GM21367 (cell line): Measurements from ENCODE around the gene C1QC.
"Not testable (repeated sequence)": the region's sequence is repeated elsewhere in the genome, so short reads cannot be mapped to it uniquely, and the experiment has no call there.

Experiments used
- ATAC-seq: cut with Tn5 transposase; IDR thresholded peaks from one replicate; pipeline ENCODE4 v1.9.1; 2021; ENCODE audit not compliant: unreplicated experiment

The C1QC gene

DNA sequence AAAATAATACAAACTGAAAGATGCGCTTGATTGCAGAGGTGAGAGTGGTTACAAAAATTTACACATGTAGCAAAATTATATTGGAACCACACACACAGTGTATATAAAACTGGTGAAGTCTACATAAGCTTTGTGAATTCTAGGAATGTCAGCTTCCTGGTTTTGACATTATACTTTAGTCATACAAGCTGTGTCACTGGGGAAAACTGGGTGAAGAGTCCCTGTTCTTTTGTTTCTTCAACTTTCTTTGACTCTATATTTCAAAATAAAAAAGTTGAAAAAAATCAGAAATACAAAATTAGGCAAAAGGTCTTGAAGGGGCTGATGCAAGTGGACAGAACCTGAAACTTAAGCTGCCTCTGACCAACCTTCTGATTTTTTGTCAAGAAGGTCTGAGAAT, 3.0 kb downstream of the C1QC start:
- ATAC-seq = no peak

DNA sequence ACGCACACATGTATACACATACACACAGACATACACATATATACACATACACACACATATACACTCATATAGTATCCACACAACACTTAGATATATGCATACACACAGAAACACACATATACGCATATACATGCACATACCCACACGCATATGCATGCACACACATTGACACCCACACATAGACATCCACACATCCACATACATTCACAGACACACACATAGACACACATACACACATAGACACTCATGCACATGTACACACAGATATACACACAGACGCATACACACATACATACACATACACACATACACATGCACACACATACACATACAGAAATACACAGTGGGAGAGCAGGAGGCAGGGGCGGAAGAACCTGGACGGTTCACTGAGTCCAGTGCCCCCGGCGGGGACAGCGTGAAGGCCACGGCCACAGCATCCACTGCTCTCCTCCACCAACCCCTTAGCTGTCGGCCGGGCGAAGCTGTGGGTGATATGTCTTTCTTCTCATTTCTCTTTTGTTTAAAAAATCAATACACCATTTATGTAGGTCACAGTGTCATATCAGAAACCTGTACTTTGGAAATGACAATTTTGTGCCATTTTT, 6.8 kb downstream of the C1QC start:
- ATAC-seq = no peak

GRCh38 chr1:22651941-22652856, 8.8 kb downstream of the C1QC start:
- ATAC-seq = no peak

GRCh38 chr1:22652881-22653316, 9.5 kb downstream of the C1QC start, which contains the start of gene C1QB:
C1QB (plus strand) TSS chr1:22653236; CDS start chr1:22659463, 6,227 bp downstream.
- no peak for ATAC-seq

GRCh38 chr1:22654692-22655091, 11.3 kb downstream of the C1QC start:
- ATAC-seq = no peak

DNA sequence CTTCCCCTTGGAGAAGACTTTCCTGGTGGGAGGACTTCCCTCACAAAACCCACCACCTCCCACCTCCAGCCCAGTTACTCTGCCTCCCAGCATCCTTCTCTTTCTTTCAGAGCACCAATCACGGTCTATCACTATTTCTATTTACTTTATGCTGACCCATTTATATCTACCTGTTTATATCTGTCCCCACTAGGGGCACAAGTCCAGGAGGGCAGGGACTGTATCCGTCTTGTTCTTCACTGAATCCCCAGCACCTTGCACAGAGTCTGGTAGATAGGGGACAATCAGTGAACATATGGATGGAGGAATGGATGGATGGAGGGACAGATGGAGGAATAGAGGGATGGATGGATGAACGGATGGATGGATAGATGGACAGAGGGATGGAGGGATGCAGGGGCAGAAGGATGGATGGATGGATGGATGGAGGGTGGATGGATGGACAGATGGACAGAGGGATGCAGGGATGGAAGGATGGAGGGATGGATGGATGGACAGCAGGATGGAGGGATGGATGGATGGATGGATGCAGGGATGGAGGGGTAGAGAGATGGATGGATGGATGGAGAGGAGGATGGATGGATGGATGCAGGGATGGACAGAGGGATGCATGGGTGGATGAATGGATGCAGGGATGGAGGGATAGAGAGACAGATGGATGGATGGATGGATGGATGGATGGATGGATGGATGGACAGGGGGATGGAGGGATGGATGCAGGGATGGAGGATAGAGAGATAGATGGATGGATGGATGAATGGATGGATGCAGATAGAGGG, 15.1 kb downstream of the C1QC start:
- no peak for ATAC-seq

DNA sequence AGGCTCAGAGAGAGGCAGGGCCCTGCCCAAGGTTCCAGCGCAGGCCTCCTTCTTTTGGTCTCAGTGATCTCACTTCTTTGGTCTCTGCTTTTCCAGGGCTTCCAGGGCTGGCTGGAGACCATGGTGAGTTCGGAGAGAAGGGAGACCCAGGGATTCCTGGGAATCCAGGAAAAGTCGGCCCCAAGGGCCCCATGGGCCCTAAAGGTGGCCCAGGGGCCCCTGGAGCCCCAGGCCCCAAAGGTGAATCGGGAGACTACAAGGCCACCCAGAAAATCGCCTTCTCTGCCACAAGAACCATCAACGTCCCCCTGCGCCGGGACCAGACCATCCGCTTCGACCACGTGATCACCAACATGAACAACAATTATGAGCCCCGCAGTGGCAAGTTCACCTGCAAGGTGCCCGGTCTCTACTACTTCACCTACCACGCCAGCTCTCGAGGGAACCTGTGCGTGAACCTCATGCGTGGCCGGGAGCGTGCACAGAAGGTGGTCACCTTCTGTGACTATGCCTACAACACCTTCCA, 17.3 kb downstream of the C1QC start:
- ATAC-seq = no peak

DNA sequence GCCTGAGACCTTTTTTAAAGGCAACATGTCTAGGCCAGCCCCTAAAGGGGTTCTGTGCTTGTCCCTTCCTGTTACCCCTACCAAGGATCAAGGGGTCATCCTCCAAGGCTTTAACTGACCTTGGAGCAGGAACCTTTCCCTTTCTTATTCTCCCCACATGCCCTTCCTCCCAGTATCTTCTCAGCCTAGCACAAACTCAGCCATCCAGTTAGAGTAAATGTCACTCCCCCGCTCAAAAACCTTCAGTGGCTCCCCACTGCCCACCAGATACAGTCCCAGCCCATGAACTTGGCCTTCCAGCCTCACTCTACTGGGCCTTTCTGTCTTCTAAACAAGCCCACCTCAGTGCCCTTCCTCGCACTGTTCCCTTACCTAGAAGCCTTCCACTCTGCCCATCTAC, 18.4 kb downstream of the C1QC start:
- ATAC-seq = no peak

DNA sequence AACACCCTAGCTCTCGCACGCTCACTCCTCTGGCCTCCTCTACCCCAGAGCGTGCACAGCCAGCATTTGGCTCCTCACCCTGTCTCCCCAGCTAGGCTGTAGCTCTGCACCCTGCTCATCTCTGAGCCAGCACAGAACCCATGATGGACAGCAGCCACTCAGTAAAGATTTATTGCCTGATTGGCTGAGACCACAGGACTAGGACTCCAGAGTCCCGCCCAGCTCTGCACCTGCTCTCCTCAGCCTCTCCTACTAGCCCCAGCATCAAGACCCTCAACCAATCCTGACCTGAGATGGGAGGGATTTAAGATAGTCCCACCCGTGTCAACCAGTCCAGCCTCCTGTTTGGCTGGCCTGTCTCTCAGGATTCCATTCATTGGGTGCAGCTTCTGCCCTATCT, 18.9 kb downstream of the C1QC start:
- ATAC-seq = no peak

DNA sequence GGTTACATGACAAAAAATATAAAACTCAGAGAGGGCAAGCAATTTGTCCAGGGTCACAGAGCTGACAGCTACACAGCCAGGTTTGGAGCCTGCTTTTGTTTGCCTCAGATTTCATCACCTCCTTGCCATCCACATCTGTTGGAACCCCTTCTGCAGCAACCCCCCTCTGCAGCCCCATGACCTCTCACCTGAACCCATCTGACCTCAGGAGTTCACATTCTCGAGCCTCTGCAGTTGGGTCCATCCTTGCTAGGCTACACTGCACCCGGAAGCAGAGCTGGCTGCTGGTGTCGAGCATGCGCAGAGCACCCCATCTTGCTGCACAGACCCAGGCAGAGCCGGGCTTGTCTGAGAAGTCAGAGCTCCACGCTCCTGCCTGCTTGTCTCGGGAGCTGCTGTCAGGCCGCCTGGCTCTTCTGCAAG, 19.6 kb downstream of the C1QC start:
- no peak for ATAC-seq

DNA sequence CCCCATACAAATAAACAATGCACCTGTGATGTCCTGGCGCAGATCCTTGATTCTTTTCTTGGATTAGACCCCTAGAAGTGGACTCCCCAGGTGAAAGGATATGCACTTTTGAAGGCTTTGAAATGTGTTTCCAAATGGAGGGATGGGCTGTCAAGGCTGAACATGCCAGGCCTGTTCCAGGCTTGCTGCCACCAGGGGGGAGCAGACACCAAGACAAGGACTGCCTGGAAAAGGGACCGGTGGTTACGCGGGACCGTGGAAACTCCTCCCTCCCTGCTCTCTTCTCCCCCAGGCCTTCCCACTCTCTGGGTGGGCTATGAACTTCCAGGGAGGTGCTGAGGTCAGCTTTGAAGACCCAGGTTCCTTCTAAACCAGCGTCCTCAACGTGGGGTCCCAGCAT, 22.3 kb downstream of the C1QC start:
- no peak for ATAC-seq

GRCh38 chr1:22666412-22666811, 23.0 kb downstream of the C1QC start:
- ATAC-seq = no peak

GRCh38 chr1:22668840-22669239, 25.4 kb downstream of the C1QC start:
- ATAC-seq = not testable (repeated sequence)

DNA sequence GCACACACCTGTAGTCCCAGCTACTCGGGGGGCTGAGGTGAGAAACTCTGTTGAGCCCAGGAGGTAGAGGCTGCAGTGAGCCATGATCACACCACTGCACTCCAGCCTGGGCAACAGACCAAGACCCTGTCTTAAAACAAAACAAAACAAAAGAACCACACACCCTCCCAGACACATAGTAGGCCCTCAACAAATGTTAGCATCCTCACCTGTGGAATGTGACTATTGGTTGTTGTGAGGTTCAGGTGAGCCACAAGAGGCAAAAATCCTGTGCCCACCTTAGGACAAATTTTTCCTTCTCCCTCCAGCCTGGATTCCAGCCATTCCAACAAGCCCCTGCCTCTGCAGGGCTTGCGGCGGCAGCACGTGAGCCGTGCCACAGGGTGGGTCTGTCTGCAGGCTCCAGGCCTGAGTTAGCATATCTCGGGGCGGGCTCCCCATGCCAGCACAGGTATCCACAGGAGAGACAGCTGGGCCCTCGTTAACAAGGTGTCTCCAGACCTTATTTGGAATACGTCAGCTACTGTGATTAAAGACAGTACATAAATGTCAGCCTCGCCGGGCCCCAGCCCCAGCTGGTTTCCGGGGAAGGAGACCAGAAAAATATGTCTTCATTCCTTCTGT, 27.0 kb downstream of the C1QC start:
- no peak for ATAC-seq

GRCh38 chr1:22671999-22672398, 28.6 kb downstream of the C1QC start:
- no peak for ATAC-seq

- ATAC-seq = no peak
These were observed 30.3 kb downstream of the C1QC start for GRCh38 chr1:22673486-22674409.

DNA sequence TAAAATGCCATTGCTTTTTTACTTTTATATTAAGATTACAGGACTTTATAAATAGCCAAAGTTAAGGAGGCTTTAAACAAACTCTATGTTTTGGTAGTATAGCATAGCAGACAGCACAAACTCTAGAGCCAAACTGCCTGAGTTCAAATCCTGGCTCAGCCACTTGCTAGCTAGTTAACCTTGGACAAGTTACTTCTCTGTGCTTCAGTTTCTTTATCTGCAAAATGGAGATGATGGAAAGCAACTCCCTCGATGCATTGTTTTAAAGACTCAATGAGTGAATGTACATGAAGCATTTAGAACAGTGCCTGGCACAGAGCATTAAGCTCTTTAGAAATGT, 30.9 kb downstream of the C1QC start:
- ATAC-seq = no peak

GRCh38 chr1:22676151-22676550, 32.7 kb downstream of the C1QC start:
- ATAC-seq = not testable (repeated sequence)

- ATAC-seq = no peak
These were observed 33.6 kb downstream of the C1QC start for GRCh38 chr1:22676916-22677583.
